Nephron (organoid): ENCODE measurements around the gene VIPR2.
"Not testable (repeated sequence)": the region's sequence is repeated elsewhere in the genome, so short reads cannot be mapped to it uniquely, and the experiment has no call there.

Experiments used
- H3K27ac Mint-ChIP-seq, 3 experiments: 2 replicates each; pipeline ENCODE4 v1.8.0; 2020; ENCODE audit warnings: mixed read lengths in 3 of 3, mild to moderate bottlenecking in 2 of 3, moderate library complexity in 1 of 3
- H3K27me3 Mint-ChIP-seq: 2 replicates; pipeline ENCODE4 v1.8.0; 2021; ENCODE audit warnings: low read depth, mild to moderate bottlenecking, moderate library complexity, mixed read lengths
- H3K36me3 Mint-ChIP-seq: 2 replicates; pipeline ENCODE4 v1.8.0; 2020; ENCODE audit warnings: low read depth, mixed read lengths
- H3K4me1 Mint-ChIP-seq: 2 replicates; pipeline ENCODE4 v1.8.0; 2020; ENCODE audit warnings: mixed read lengths
- H3K4me3 Mint-ChIP-seq, 3 experiments: 2 replicates each; pipeline ENCODE4 v1.8.0; 2020; ENCODE audit warnings: mild to moderate bottlenecking in 3 of 3, mixed read lengths in 3 of 3, moderate library complexity in 2 of 3
- H3K9me3 Mint-ChIP-seq: 2 replicates; pipeline ENCODE4 v1.8.0; 2020; ENCODE audit warnings: mixed read lengths
- TF ChIP-seq, protein P1 (sequence below), 3 experiments: fragments of 200-600 bp; sonication (generic); IDR thresholded peaks; one replicate each; pipeline ENCODE4 v1.5.0; 2021; ENCODE audit warnings: antibody characterized with exemption in 3 of 3; ENCODE audit not compliant: unreplicated experiment in 3 of 3

VIPR2 gene

DNA sequence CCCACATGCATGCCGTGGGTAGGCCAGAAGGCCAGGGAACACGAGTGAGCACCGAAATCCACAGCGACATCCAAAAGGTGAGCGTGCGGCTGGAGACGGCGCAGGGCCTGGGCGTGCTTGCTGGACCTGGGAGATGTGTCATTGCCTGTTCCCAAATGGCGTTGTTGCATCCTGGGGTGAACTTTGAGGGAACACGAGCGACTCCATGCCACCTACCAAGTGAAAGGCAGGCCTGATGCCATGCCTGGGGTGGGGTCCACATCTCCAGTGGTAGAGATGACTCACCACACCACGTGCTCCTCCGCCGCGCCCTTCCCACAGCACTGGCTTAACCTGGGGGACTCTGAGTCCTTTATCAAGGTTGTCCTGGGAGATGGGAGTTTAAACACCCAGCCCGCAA is 24.7 kb upstream of the VIPR2 start:
- no peak overlapping the region for H3K4me3 Mint-ChIP-seq
- peaks cover 35% of the 10 kb centered on the region for H3K9me3 Mint-ChIP-seq
- peaks cover 5% of the 10 kb centered on the region for H3K4me1 Mint-ChIP-seq
- TF ChIP-seq, protein P1, sequence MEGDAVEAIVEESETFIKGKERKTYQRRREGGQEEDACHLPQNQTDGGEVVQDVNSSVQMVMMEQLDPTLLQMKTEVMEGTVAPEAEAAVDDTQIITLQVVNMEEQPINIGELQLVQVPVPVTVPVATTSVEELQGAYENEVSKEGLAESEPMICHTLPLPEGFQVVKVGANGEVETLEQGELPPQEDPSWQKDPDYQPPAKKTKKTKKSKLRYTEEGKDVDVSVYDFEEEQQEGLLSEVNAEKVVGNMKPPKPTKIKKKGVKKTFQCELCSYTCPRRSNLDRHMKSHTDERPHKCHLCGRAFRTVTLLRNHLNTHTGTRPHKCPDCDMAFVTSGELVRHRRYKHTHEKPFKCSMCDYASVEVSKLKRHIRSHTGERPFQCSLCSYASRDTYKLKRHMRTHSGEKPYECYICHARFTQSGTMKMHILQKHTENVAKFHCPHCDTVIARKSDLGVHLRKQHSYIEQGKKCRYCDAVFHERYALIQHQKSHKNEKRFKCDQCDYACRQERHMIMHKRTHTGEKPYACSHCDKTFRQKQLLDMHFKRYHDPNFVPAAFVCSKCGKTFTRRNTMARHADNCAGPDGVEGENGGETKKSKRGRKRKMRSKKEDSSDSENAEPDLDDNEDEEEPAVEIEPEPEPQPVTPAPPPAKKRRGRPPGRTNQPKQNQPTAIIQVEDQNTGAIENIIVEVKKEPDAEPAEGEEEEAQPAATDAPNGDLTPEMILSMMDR (IDR thresholded peaks at IDR 0.05; ENCODE audit: unreplicated experiment in 3 of 3), result no peak
- no peaks in the 10 kb centered on the region for H3K36me3 Mint-ChIP-seq
- H3K27me3 Mint-ChIP-seq, result no peaks in the 10 kb centered on the region
- H3K27ac Mint-ChIP-seq, result no peak overlapping the region

DNA sequence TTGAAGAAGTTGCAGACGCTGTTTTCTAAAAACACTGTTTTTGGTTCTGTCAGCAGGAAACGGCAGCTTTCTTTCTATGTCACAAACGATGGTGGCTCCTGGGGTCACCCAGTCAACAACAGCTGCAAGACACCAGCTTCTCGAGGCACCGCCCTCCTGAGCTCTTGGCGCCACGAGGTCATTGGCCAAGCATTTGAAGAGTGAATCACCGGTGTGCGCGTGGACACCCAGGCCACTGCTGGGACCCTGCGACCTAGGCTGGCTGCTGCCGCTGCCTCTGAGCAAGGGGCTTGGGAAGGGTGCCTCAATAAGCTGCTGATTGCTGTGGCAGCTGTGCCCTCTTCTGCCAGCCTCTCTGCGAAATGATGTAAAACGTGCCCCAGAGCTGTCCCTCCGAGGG is 22.5 kb upstream of the VIPR2 start:
- H3K4me1 Mint-ChIP-seq, result no peaks in the 10 kb centered on the region
- no peak overlapping the region for H3K4me3 Mint-ChIP-seq
- no peaks in the 10 kb centered on the region for H3K27me3 Mint-ChIP-seq
- TF ChIP-seq, protein P1 (IDR thresholded peaks at IDR 0.05; ENCODE audit: unreplicated experiment in 3 of 3), result no peak
- peaks cover 16% of the 10 kb centered on the region for H3K9me3 Mint-ChIP-seq
- H3K36me3 Mint-ChIP-seq, result no peaks in the 10 kb centered on the region
- H3K27ac Mint-ChIP-seq, result no peak overlapping the region

DNA sequence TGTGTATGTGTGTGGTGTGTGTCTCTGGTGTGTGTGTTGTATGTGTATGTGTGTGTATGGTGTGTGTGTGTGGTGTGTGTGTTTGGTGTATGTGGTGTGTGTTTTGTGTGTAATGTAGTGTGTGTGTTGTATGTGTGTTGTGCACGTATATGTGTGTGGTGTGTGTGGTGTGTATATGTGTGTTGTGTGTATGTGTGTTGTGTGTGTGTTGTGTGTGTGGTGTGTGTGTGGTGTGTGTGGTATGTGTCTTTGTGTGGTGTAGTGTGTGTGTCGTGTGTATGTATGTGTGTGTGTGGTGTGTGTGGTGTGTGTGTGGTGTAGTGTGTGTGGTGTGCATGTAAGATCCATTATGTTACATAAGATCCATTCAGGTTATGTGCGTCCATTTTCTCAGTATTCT is 21.9 kb upstream of the VIPR2 start:
- H3K27me3 Mint-ChIP-seq, result no peaks in the 10 kb centered on the region
- no peak overlapping the region for H3K4me3 Mint-ChIP-seq
- peaks cover 16% of the 10 kb centered on the region for H3K9me3 Mint-ChIP-seq
- no peaks in the 10 kb centered on the region for H3K36me3 Mint-ChIP-seq
- TF ChIP-seq, protein P1 (IDR thresholded peaks at IDR 0.05; ENCODE audit: unreplicated experiment in 3 of 3), result no peak
- H3K4me1 Mint-ChIP-seq, result no peaks in the 10 kb centered on the region
- H3K27ac Mint-ChIP-seq, result no peak overlapping the region

DNA sequence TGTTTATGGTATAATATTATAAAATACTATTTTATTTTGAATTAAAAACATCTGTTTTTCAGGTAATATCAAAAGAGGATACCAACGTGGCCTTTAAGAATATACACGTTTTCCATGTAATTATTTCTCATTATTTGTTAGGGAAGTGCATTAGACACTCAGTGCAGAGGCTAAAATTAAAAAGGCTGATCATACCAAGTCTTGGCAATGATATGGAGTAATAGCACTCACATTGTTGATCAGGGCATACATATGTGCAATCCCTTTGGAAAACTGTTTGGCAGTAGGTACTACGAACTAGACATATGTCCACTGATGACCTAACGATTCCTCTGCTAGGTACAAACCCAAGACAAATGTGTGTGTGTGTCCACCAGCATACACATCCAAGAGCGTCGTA is 20.7 kb upstream of the VIPR2 start:
- Mint-ChIP-seq H3K27me3 (no peaks in the 10 kb centered on the region), H3K9me3 (peaks cover 13% of the 10 kb centered on the region), H3K36me3 (no peaks in the 10 kb centered on the region), H3K4me1 (no peaks in the 10 kb centered on the region), H3K4me3 (no peak overlapping the region), H3K27ac (no peak overlapping the region)
- TF ChIP-seq, protein P1 (IDR thresholded peaks at IDR 0.05; ENCODE audit: unreplicated experiment in 3 of 3), result no peak

DNA sequence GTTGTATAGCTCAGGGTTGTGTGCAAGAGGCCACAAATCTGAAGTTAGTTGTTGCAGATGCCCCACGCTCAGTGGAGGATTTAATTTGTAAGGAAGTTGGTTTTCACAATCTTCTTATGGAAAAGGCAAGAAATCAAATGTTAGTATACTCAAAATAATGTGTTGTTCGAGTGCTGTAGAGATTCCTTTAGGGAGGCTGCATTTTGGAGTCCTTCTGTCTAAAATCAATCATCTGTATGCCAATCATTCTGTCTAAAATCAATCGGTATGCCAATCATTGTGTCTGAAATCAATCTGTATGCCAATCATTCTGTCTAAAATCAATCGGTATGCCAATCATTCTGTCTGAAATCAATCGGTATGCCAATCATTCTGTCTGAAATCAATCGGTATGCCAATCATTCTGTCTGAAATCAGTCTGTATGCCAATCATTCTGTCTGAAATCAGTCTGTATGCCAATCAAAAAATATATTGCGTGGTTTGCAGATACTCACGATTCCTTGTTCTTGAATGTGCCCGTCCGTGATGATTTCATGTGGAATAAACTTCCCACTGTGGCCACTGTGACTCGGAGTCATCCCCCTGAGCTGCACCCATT is 19.1 kb upstream of the VIPR2 start:
- not testable (repeated sequence) for H3K4me1 Mint-ChIP-seq, H3K4me3 Mint-ChIP-seq, H3K36me3 Mint-ChIP-seq, H3K27ac Mint-ChIP-seq
- peaks cover 11% of the 10 kb centered on the region for H3K9me3 Mint-ChIP-seq
- peaks cover 13% of the 10 kb centered on the region for H3K27me3 Mint-ChIP-seq

DNA sequence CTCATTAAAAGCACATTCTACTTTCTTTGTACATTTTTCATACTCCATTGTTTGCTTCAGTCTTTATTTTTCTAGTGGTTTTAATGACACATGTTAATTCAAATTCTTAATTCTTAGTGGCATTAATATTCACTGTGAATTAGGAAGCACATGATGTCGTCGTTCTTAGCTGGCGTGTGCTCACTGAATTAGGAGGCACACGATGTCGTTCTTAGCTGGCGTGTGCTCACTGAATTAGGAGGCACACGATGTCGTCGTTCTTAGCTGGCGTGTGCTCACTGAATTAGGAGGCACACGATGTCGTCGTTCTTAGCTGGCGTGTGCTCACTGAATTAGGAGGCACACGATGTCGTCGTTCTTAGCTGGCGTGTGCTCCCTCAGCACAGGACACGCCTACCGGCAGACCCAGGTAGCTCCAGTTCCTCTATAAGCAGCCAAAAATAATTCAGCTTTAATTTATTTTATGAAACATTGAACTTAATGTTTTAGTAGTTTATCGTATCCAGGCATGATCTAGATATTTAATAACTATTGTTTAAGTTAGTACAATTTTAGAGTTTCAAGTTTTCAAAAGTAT is 17.5 kb upstream of the VIPR2 start:
- not testable (repeated sequence) for H3K27ac Mint-ChIP-seq, H3K4me1 Mint-ChIP-seq, H3K9me3 Mint-ChIP-seq, H3K4me3 Mint-ChIP-seq, H3K36me3 Mint-ChIP-seq
- H3K27me3 Mint-ChIP-seq, result peaks cover 23% of the 10 kb centered on the region

DNA sequence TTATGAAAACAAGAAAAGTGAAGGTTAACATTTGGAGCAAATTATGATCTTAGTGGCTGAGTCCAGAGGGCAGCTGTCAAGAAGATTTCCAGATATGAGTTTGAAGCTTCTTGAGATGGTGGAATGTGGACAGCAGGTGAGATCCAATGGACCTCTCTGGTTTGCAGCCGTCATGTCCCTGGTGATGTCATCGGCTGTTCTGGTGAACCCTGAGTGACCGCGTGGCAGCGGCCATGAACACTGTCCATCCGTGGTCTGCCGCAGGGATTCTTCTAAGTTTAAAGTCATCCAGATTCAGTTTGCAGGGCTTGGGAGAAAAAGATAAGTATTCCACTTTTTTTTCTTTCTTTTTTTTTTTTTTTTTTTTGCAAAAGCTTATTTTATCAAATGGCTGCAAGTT is 15.8 kb upstream of the VIPR2 start:
- H3K4me1 Mint-ChIP-seq, result no peaks in the 10 kb centered on the region
- H3K9me3 Mint-ChIP-seq, result no peaks in the 10 kb centered on the region
- no peak overlapping the region for H3K27ac Mint-ChIP-seq
- H3K4me3 Mint-ChIP-seq, result no peak overlapping the region
- TF ChIP-seq, protein P1 (IDR thresholded peaks at IDR 0.05; ENCODE audit: unreplicated experiment in 3 of 3), result no peak
- no peaks in the 10 kb centered on the region for H3K36me3 Mint-ChIP-seq
- peaks cover 31% of the 10 kb centered on the region for H3K27me3 Mint-ChIP-seq
